Heart right ventricle (tissue), 16 donors: ENCODE data around the gene POU6F2. TPM values are rescaled to one million over a fixed set of nuclear protein-coding genes. Genes with fewer than 3 reads are reported as not detected.

ENCODE experiments used
- ATAC-seq, 8 donors: fragments of 200-7000 bp; cut with Tn5 transposase; one replicate each; pipeline ENCODE4 v1.9.1; 2020; ENCODE audit warnings: mild to moderate bottlenecking in 8 of 8, moderate library complexity in 8 of 8, moderate number of reproducible peaks in 1 of 8
- DNase-seq, 2 donors: peaks; one replicate each; pipeline ENCODE4 v3.0.0-alpha.2; 2020
- H3K27ac ChIP-seq, 10 donors: fragments of 200-600 bp; sonication (generic) in 2 of 10; one replicate each; pipeline versions ENCODE4 v1.5.0 to v1.8.0; 2020 to 2022; ENCODE audit warnings: mild to moderate bottlenecking in 3 of 10
- H3K27me3 ChIP-seq, 7 donors: fragments of 200-600 bp; one replicate each; pipeline ENCODE4 v1.8.0; 2021 to 2022; ENCODE audit warnings: mild to moderate bottlenecking in 2 of 7
- H3K36me3 ChIP-seq, 9 donors: fragments of 200-600 bp; sonication (generic) in 1 of 9; one replicate each; pipeline versions ENCODE4 v1.5.0 to v1.8.0; 2020 to 2022; ENCODE audit warnings: mild to moderate bottlenecking in 2 of 9
- H3K4me1 ChIP-seq, 9 donors: fragments of 200-600 bp; sonication (generic) in 1 of 9; one replicate each; pipeline versions ENCODE4 v1.5.0 to v1.8.0; 2020 to 2022; ENCODE audit warnings: mild to moderate bottlenecking in 4 of 9
- H3K4me3 ChIP-seq, 10 donors: fragments of 200-600 bp; sonication (generic) in 2 of 10; one replicate each; pipeline versions ENCODE4 v1.5.0 to v1.8.0; 2020 to 2022; ENCODE audit warnings: mild to moderate bottlenecking in 7 of 10, moderate library complexity in 2 of 10
- H3K9me3 ChIP-seq, 11 donors: fragments of 200-600 bp in 10 of 11; sonication (generic) in 2 of 11; one replicate each; pipeline versions ENCODE4 v1.5.0 to v1.8.0; 2013 to 2022; ENCODE audit warnings: mild to moderate bottlenecking in 2 of 11, control low read depth in 1 of 11, moderate library complexity in 1 of 11
- WGBS, 2 donors: extraction: QIAGEN DNeasy Blood & Tissue Kit; methylation state at CpG; one replicate each; pipeline ENCODE4 v1.1.7; 2013; ENCODE audit warnings: inconsistent platforms in 1 of 2; 5-methylcytosine and 5-hydroxymethylcytosine counted together
- intact Hi-C, 10 donors: fragments of 100-400 bp; cut with DNase I; formaldehyde crosslinking; loops; one replicate each; pipeline versions ENCODE4 v1.11.1 to v1.14.2; 2022
- polyA plus RNA-seq, 2 donors: library from polyadenylated mRNA; stranded (reverse); fragments of 200-250 nt; gene quantifications; one replicate each; pipeline ENCODE4 v1.2.3, GENCODE V29; 2013
- total RNA-seq, 10 donors: library from RNA; stranded (reverse); fragmentation: NEBNext Ultra II Directional in 3 of 10; extraction: Animal tissue kit (Norgen Biotek cat#: 25700) in 3 of 10; gene quantifications; one replicate each; pipeline versions ENCODE4 v1.2.1 to v1.2.4, GENCODE V29; 2021 to 2023
- TF ChIP-seq, protein P1 (sequence below), 9 donors: fragments of 200-600 bp; sonication (generic) in 2 of 9; IDR thresholded peaks; one replicate each; pipeline versions ENCODE4 v1.5.0 to v1.8.0; 2021 to 2022; ENCODE audit warnings: antibody characterized with exemption in 9 of 9, mild to moderate bottlenecking in 5 of 9, moderate library complexity in 1 of 9
- donor health status: Arrhythmogenic right ventricular cardiomyopathy.
- donor health status: ischemic (EF 13 %, LVEDD 7.1; RV severe dilation, severe dysfunction).
- donor health status: healthy with polysubstance abuse.
- donor health status: DM: no; HTN: yes; CAD: no.
- donor health status: DM: no; HTN: no; CAD: no.
- donor health status: ischemic (EF 25% LVEDD 6.9; RV normal size, moderate dysfunction).
- donor health status: ischemic (EF 25% LVEDD 5.7; RV mildly dilated, moderate dysfunction).
- donor health status: healthy.
- donor health status: DM: yes; HTN: yes; CAD: no.
- donor health status: Ischemic cardiomyopathy.
- donor health status: ischemic (EF 35%, LVEDD 5.7; RV mildly dilated, moderate dysfunction).
- donor health status: nonischemic (EF 11% LVEDD 7.7; RV severe dilation, severe dysfunction).
- donor health status: DM: yes; HTN: yes; CAD: no.
- donor health status: PGD.
- donor health status: ischemic (EF 29% LVEDD 5.4; RV normal size, mild dysfunction).
- donor health status: nonischemic (EF 23%, LVEDD 6.1; RV moderate dilation, normal function).

The POU6F2 gene
- total and polyA plus RNA-seq, 12 donors: under 0.01 to 0.83 (median 0.34) TPM

DNA sequence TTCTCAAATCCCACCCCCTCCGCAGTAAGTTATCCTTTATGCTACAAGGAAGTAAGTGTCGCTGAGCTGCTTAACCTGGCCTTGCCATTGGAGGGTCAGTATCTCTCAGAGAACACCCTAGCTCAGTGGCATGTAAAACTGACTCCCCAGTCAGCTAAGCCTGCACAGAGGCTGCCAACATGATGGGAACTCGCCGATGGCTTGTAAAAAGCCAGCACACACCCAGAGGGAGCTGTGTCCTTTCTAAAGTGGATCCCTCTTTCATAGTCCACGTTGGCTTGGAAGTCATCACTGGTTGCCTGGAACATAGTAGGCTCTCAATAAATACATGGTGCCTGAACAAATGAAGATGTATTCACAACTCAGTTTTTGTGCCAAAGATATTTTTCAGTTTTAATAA, 339.4 kb downstream of the POU6F2 start:
- Histone ChIP-seq H3K9me3 (no peaks in the 10 kb centered on the region), H3K27me3 (peaks cover 0 to 12% (median 0%) of the 10 kb centered on the region in 7 donors), H3K27ac (no peak overlapping the region), H3K4me1 (no peaks in the 10 kb centered on the region), H3K4me3 (no peak overlapping the region), H3K36me3 (no peaks in the 10 kb centered on the region)
- ATAC-seq: no peak
- TF ChIP-seq, protein P1, sequence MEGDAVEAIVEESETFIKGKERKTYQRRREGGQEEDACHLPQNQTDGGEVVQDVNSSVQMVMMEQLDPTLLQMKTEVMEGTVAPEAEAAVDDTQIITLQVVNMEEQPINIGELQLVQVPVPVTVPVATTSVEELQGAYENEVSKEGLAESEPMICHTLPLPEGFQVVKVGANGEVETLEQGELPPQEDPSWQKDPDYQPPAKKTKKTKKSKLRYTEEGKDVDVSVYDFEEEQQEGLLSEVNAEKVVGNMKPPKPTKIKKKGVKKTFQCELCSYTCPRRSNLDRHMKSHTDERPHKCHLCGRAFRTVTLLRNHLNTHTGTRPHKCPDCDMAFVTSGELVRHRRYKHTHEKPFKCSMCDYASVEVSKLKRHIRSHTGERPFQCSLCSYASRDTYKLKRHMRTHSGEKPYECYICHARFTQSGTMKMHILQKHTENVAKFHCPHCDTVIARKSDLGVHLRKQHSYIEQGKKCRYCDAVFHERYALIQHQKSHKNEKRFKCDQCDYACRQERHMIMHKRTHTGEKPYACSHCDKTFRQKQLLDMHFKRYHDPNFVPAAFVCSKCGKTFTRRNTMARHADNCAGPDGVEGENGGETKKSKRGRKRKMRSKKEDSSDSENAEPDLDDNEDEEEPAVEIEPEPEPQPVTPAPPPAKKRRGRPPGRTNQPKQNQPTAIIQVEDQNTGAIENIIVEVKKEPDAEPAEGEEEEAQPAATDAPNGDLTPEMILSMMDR (IDR thresholded peaks at IDR 0.05): no peak
- DNase-seq: no peak
- WGBS, 2 donors: 63 to 67% methylated on average over 5 of the region's 5 CpGs
- intact Hi-C loops: no loop called here

DNA sequence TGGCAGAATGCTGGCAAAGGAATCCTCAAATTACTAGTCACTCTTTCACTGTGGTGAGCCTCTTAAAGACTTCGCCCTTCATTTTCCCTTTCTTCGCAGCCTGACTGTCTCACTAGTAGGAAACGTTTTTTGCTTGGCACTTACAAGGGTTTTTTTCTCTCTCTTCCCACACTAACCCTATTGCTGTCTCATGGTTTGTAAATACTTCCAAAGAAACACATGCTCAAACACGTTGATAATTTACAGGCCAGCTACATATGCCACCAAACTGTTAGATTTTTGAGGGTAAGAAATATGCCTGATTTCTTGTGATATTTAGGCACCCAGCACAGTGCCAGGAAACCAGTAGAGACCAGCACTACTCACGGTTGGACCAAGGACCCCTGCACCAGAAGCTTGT, 340.2 kb downstream of the POU6F2 start:
- Histone ChIP-seq H3K27ac (no peak overlapping the region), H3K9me3 (no peaks in the 10 kb centered on the region), H3K27me3 (peaks cover 0 to 12% (median 0%) of the 10 kb centered on the region in 7 donors), H3K36me3 (no peaks in the 10 kb centered on the region), H3K4me1 (no peaks in the 10 kb centered on the region), H3K4me3 (no peak overlapping the region)
- TF ChIP-seq, protein P1 (IDR thresholded peaks at IDR 0.05): no peak
- intact Hi-C loops: no loop called here
- no peak for ATAC-seq
- DNase-seq: no peak
- WGBS, 2 donors: 72 to 74% methylated on average over 5 of the region's 5 CpGs

DNA sequence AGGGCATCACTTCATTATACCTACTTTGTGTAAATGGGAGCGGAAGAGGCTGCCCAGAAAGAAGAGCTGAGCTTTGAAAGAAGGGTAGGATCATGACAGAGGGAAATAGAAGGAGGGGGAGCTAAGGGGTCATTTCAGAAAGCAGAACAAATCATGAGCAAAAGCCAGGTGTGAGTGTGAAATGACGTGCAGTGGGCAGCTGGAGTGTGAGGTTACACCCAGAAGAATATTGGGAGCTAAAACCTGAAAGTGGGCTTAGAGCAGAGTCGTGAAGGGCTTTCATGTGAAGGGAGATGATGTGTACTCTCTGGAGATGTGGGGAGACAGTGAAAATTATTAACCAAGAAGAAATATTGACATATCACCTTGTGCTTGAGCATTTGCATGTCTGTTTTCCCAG, 343.5 kb downstream of the POU6F2 start:
- TF ChIP-seq, protein P1 (IDR thresholded peaks at IDR 0.05): no peak
- intact Hi-C loops: no loop called here
- ATAC-seq: no peak

DNA sequence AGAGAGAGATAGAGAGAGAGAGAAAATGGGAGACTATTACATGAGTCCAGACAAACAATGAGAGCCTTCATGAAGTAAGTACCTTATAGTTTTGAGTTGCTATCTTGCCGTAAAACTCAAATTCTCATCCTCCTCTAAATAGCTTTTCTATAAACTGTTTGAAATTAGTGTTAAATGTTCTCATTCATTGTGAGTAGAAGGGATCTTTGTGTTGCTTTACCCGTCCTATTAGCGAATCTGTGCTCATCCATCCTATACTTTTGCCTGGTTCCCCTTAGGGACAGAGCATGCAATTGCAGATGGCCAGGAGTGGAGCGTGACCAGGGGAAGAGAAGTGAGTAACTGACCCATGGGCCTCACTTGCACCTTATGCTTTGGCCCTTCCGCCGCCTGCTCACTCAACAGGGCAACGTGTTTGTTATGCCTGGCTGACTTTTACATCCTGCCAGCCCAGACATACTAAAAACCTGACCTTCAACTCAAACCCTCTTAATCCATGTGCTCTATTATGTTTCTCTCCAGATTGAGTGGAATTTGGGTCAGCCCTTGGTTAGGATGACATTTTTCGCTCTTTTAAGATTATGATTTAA, 344.3 kb downstream of the POU6F2 start:
- Histone ChIP-seq H3K27ac (no peak overlapping the region), H3K9me3 (peaks cover 0 to 9% (median 0%) of the 10 kb centered on the region in 11 donors), H3K4me1 (no peaks in the 10 kb centered on the region), H3K4me3 (no peak overlapping the region), H3K27me3 (peaks cover 0 to 9% (median 0%) of the 10 kb centered on the region in 7 donors), H3K36me3 (no peaks in the 10 kb centered on the region)
- intact Hi-C loops: no loop called here
- TF ChIP-seq, protein P1 (IDR thresholded peaks at IDR 0.05): no peak
- ATAC-seq (no peak), DNase-seq (no peak)
- WGBS, 2 donors: 77 to 81% methylated on average over 8 of the region's 8 CpGs

More for the DNA sequence above, 343.5 kb downstream of the POU6F2 start:
- 80 to 82% methylated on average over 3 of the region's 3 CpGs for WGBS, 2 donors
- H3K27me3 ChIP-seq: peaks cover 0 to 12% (median 0%) of the 10 kb centered on the region in 7 donors
- no peak overlapping the region for H3K27ac ChIP-seq
- no peaks in the 10 kb centered on the region for H3K36me3 ChIP-seq
- DNase-seq: no peak
- peaks cover 0 to 9% (median 0%) of the 10 kb centered on the region in 11 donors for H3K9me3 ChIP-seq
- no peak overlapping the region for H3K4me3 ChIP-seq
- no peaks in the 10 kb centered on the region for H3K4me1 ChIP-seq
